OCI-LY7 (cell line): ENCODE measurements around the gene LIPC. TPM values are rescaled to one million over a fixed set of nuclear protein-coding genes. Genes with fewer than 3 reads are reported as not detected.

Experiments used
- BruUV-seq: library from RNA; stranded (reverse); fragments of 400-500 nt; replicated peaks from 2 replicates; lab custom pipeline; 2021; lab: Mats Ljungman, UMichigan
- CTCF ChIA-PET: fragments of 300-600 bp; sonication (Branson Sonifier 250); formaldehyde crosslinking; loops from one replicate; lab custom pipeline; 2022; ENCODE audit warnings: antibody characterized with exemption; ENCODE audit not compliant: unreplicated experiment; lab: Charles Lee
- POLR2A ChIA-PET: fragments of 300-600 bp; sonication (Branson Sonifier 250); formaldehyde crosslinking; loops from one replicate; lab custom pipeline; 2022; ENCODE audit warnings: antibody characterized with exemption; lab: Charles Lee
- DNase-seq: peaks from one replicate; pipeline ENCODE4 v3.0.0-alpha.2; 2015; ENCODE audit warnings: low spot score
- H2AFZ ChIP-seq: fragments of 200-600 bp; sonication (generic), shearing (Covaris generic); 2 replicates; pipeline ENCODE4 v1.6.1; 2014; ENCODE audit warnings: mild to moderate bottlenecking, antibody characterized with exemption, low read length, moderate library complexity
- H3K27ac ChIP-seq: fragments of 200-600 bp; sonication (generic); 2 replicates; pipeline ENCODE4 v1.5.1; 2014; ENCODE audit warnings: mixed run types, low read depth, mild to moderate bottlenecking, moderate library complexity, low read length, inconsistent platforms; ENCODE audit not compliant: poor library complexity, severe bottlenecking
- H3K36me3 ChIP-seq: fragments of 200-600 bp; sonication (generic); 2 replicates; pipeline ENCODE4 v1.6.1; 2014; ENCODE audit warnings: mild to moderate bottlenecking, antibody characterized with exemption, low read length, moderate library complexity, mixed read lengths; ENCODE audit not compliant: insufficient read depth
- H3K4me1 ChIP-seq: fragments of 200-600 bp; sonication (generic); 2 replicates; pipeline ENCODE4 v1.5.1; 2014; ENCODE audit warnings: mild to moderate bottlenecking, low read length; ENCODE audit not compliant: insufficient read depth, poor library complexity, severe bottlenecking
- H3K4me2 ChIP-seq: fragments of 200-600 bp; sonication (generic); 2 replicates; pipeline ENCODE4 v1.6.1; 2014; ENCODE audit warnings: mild to moderate bottlenecking, low read length
- H3K4me3 ChIP-seq: fragments of 200-600 bp; sonication (generic); 2 replicates; pipeline ENCODE4 v1.5.1; 2014; ENCODE audit warnings: mild to moderate bottlenecking, low read depth, low read length; ENCODE audit not compliant: poor library complexity, severe bottlenecking
- H3K79me2 ChIP-seq: fragments of 200-600 bp; sonication (generic); 2 replicates; pipeline ENCODE4 v1.6.1; 2016; ENCODE audit warnings: low read depth, mild to moderate bottlenecking, low read length, moderate library complexity, mixed read lengths; ENCODE audit not compliant: insufficient read depth
- H3K9me2 ChIP-seq: fragments of 200-600 bp; sonication (generic); 2 replicates; pipeline ENCODE4 v1.6.1; 2016; ENCODE audit warnings: mild to moderate bottlenecking, low read length, mixed read lengths; ENCODE audit not compliant: insufficient read depth
- H3K9me3 ChIP-seq: fragments of 200-600 bp; sonication (generic); 2 replicates; pipeline ENCODE4 v1.6.1; 2014; ENCODE audit warnings: mild to moderate bottlenecking, mixed run types, low read length, mixed read lengths
- H4K20me1 ChIP-seq: fragments of 200-600 bp; sonication (generic); 2 replicates; pipeline ENCODE4 v1.6.1; 2014; ENCODE audit warnings: mild to moderate bottlenecking, antibody characterized with exemption, low read length, moderate library complexity, mixed read lengths; ENCODE audit not compliant: insufficient read depth
- EZH2phosphoT487 ChIP-seq: fragments of 200-600 bp; sonication (generic); IDR thresholded peaks from 2 replicates; pipeline ENCODE4 v1.6.1; 2018; ENCODE audit warnings: low read depth, borderline replicate concordance, mild to moderate bottlenecking, mixed run types, antibody characterized with exemption, low read length, moderate library complexity, mixed read lengths
- intact Hi-C: fragments of 100-400 bp; cut with micrococcal nuclease; formaldehyde crosslinking; loops from one replicate; pipeline ENCODE4 v1.10.0; 2022; ENCODE audit not compliant: unreplicated experiment
- total RNA-seq, 2 experiments: library from RNA; depleted of rRNA in 1 of 2; stranded (reverse); fragments of >200 nt in 1 of 2; shearing (Covaris generic) in 1 of 2; gene quantifications; 2 replicates each; pipeline ENCODE4 v1.2.3, GENCODE V29; 2014 to 2022
- TF ChIP-seq, protein P1 (sequence below): fragments of 200-600 bp; sonication (generic); conservative IDR thresholded peaks from 2 replicates; pipeline ENCODE4 v1.5.1; 2014; ENCODE audit warnings: mild to moderate bottlenecking, antibody characterized with exemption, low read length, moderate library complexity, mixed read lengths

LIPC gene
- total RNA-seq, 2 experiments from 2014 or later, result 0.50 TPM; not detected in 1

DNA sequence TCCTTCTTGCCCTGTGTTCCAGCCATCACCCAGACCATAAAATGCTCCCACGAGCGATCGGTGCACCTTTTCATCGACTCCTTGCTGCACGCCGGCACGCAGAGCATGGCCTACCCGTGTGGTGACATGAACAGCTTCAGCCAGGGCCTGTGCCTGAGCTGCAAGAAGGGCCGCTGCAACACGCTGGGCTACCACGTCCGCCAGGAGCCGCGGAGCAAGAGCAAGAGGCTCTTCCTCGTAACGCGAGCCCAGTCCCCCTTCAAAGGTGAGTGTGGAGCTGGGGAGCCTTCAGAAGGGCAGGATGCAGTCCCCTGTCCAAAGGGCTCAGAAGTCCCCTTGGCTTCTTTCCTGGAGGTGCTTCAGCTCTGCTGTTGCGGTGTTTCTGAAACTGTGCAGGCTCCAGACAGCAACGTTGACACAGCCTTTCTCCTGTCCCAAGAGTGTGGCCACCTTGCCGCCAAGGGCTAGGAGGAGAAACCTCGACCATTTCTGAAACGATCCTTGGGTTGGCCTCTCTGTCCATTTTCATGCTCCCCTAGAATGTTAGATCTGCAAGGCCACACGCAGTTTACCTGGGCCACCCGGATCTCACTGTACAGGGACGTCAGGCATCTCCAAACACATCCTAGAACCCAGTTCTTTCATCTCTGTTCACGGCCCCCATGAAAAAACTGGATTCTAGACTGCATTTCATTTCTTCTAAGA, 116.7 kb downstream of the LIPC start:
- intact Hi-C loops, result no loop called here
- Histone ChIP-seq H3K9me2 (no peaks in the 10 kb centered on the region), H3K4me3 (no peak overlapping the region), H3K27ac (no peak overlapping the region), H3K4me1 (peaks cover 5% of the 10 kb centered on the region), H3K9me3 (no peaks in the 10 kb centered on the region), H2AFZ (no peak overlapping the region), H3K4me2 (no peak overlapping the region), H4K20me1 (no peaks in the 10 kb centered on the region), H3K36me3 (no peaks in the 10 kb centered on the region), H3K79me2 (no peaks in the 10 kb centered on the region)
- DNase-seq, result no peak
- ChIA-PET POLR2A (no interaction called here), CTCF (no interaction called here)
- no TSS peak for BruUV-seq
- TF ChIP-seq, protein P1, sequence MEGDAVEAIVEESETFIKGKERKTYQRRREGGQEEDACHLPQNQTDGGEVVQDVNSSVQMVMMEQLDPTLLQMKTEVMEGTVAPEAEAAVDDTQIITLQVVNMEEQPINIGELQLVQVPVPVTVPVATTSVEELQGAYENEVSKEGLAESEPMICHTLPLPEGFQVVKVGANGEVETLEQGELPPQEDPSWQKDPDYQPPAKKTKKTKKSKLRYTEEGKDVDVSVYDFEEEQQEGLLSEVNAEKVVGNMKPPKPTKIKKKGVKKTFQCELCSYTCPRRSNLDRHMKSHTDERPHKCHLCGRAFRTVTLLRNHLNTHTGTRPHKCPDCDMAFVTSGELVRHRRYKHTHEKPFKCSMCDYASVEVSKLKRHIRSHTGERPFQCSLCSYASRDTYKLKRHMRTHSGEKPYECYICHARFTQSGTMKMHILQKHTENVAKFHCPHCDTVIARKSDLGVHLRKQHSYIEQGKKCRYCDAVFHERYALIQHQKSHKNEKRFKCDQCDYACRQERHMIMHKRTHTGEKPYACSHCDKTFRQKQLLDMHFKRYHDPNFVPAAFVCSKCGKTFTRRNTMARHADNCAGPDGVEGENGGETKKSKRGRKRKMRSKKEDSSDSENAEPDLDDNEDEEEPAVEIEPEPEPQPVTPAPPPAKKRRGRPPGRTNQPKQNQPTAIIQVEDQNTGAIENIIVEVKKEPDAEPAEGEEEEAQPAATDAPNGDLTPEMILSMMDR, result no peak
- TF ChIP-seq EZH2phosphoT487, result no peak

DNA sequence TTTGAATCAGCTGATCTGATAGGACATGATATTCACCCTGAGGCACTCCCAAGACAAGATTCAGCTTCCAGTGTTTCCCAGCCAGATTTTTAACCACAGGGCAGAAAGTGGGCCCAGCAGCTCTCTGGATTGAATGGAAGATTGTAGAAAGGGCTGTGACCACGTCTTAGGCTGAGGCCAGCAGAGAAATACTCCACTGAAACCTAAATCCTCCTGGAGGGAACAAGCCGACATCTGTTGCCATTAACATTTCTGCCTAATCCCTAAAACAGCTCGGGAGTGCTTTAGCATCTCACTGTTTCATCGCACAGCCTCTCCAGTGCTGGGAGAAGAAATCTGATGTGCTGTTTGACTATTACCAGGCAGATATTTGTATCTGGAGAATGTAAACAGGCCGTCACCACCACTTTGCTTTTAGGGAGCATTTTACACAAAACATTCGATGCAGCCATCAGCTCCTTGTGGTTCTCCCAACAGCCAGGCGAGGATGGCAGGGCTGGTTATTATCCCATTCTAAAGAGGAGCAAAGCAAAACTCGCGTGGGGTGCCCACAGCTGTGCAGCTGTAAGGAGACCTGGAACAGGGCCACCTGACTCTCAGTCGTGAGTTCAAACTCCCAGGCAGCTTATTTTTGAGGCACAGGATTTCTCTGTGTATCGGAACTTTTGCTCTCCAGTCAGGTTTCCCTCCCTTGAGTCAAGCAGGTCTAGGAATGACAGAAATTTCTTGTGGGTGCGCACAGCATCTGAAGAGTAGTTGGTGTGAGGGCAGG, 117.4 kb downstream of the LIPC start:
- Histone ChIP-seq H3K9me2 (no peaks in the 10 kb centered on the region), H3K4me3 (no peak overlapping the region), H3K27ac (no peak overlapping the region), H3K36me3 (no peaks in the 10 kb centered on the region), H2AFZ (no peak overlapping the region), H3K4me2 (no peak overlapping the region), H3K9me3 (no peaks in the 10 kb centered on the region), H3K79me2 (no peaks in the 10 kb centered on the region), H4K20me1 (no peaks in the 10 kb centered on the region), H3K4me1 (peaks cover 5% of the 10 kb centered on the region)
- intact Hi-C loops, result no loop called here
- no peak for TF ChIP-seq EZH2phosphoT487
- TF ChIP-seq, protein P1, result no peak
- ChIA-PET CTCF (no interaction called here), POLR2A (interaction anchor here (0.6 kb wide), 1 partner anchor 282 kb away, joined by 4 read pairs; no protein-coding TSS in a partner anchor)
- DNase-seq, result no peak
- no TSS peak for BruUV-seq

DNA sequence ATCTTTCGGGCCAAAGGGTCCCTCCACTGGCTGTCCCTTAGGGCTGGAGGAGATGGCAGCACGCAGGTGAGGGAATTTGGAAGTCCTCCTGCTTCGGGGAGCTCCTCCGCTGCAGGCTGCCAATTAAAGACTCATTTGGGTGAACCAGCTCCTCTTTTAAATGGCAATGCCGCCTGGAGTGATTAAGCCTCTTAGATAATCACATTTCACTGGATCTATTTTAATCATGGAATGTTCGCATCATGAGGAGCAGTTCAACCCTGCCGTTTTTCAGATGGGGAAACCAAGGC, 117.9 kb downstream of the LIPC start:
- no peaks in the 10 kb centered on the region for H3K79me2 ChIP-seq

More for the DNA sequence above, 117.9 kb downstream of the LIPC start:
- Histone ChIP-seq H3K9me3 (no peaks in the 10 kb centered on the region), H3K4me3 (no peak overlapping the region), H3K9me2 (no peaks in the 10 kb centered on the region), H2AFZ (no peak overlapping the region), H3K4me2 (no peak overlapping the region), H3K4me1 (peaks cover 5% of the 10 kb centered on the region), H4K20me1 (no peaks in the 10 kb centered on the region), H3K36me3 (no peaks in the 10 kb centered on the region), H3K27ac (no peak overlapping the region)
- ChIA-PET CTCF (no interaction called here), POLR2A (interaction anchor here (0.6 kb wide), 1 partner anchor 283 kb away, joined by 4 read pairs; no protein-coding TSS in a partner anchor)
- no TSS peak for BruUV-seq
- DNase-seq, result no peak
- intact Hi-C loops, result no loop called here
- no peak for TF ChIP-seq EZH2phosphoT487
- TF ChIP-seq, protein P1, result no peak
